Testis (tissue), 3 donors: Measurements from ENCODE around the gene SYK. TPM values are rescaled to one million over a fixed set of nuclear protein-coding genes. Genes with fewer than 3 reads are reported as not detected.

ENCODE experiments used
- DNase-seq: peaks from one replicate; pipeline ENCODE4 v3.0.0-alpha.2; 2019
- H3K27ac ChIP-seq, 2 donors: fragments of 200-600 bp; sonication (generic); one replicate each; pipeline ENCODE4 v1.5.1; 2019
- H3K27me3 ChIP-seq: fragments of 200-600 bp; sonication (generic); one replicate; pipeline ENCODE4 v1.5.1; 2019
- H3K36me3 ChIP-seq: fragments of 200-600 bp; sonication (generic); one replicate; pipeline ENCODE4 v1.5.1; 2017; ENCODE audit warnings: low read depth; ENCODE audit errors: missing control alignments
- H3K4me1 ChIP-seq: fragments of 200-600 bp; sonication (generic); one replicate; pipeline ENCODE4 v1.5.1; 2019
- H3K4me3 ChIP-seq, 2 donors: fragments of 200-600 bp; sonication (generic); one replicate each; pipeline ENCODE4 v1.5.1; 2017 to 2019
- H3K9me3 ChIP-seq: fragments of 200-600 bp; sonication (generic); one replicate; pipeline ENCODE4 v1.5.1; 2017
- POLR2A ChIP-seq: fragments of 450-650 bp; IDR thresholded peaks from one replicate; pipeline ENCODE4 v1.6.1; 2017; ENCODE audit warnings: antibody characterized with exemption, mild to moderate bottlenecking, moderate library complexity
- WGBS, 2 donors: methylation state at CpG; one replicate each; pipeline ENCODE4 v1.1.5; 2018; 5-methylcytosine and 5-hydroxymethylcytosine counted together
- intact Hi-C: fragments of 100-400 bp; cut with DNase I; formaldehyde crosslinking; loops from one replicate; pipeline ENCODE4 v1.15.1; 2023; ENCODE audit warnings: low total_unique reads
- polyA plus RNA-seq: library from polyadenylated mRNA; stranded (reverse); fragments of 350-450 nt; fragmentation: Illumina TruSeq; extraction: RNeasy Lipid Tissue Mini Kit (QIAGEN cat#74804); gene quantifications from one replicate; pipeline ENCODE4 v1.2.3, GENCODE V29; 2014; ENCODE audit warnings: low read depth, low replicate concordance; ENCODE audit not compliant: insufficient read depth
- total RNA-seq, 2 donors: library from RNA; depleted of rRNA; stranded (reverse); fragments of >200 nt; gene quantifications; one replicate each; pipeline ENCODE4 v1.2.3, GENCODE V29; 2016
- TF ChIP-seq, protein P1 (sequence below), 3 experiments: fragments of 450-650 bp in 2 of 3; fragments of 200-600 bp in 1 of 3; sonication (generic) in 1 of 3; IDR thresholded peaks; one replicate each; pipeline ENCODE4 v1.5.1; 2016 to 2019; ENCODE audit warnings: antibody characterized with exemption in 3 of 3, mild to moderate bottlenecking in 2 of 3, moderate library complexity in 1 of 3

Gene SYK
- total and polyA plus RNA-seq, 3 donors from 2014 or later, result 22.0 to 51.1 (median 30.8) TPM

DNA sequence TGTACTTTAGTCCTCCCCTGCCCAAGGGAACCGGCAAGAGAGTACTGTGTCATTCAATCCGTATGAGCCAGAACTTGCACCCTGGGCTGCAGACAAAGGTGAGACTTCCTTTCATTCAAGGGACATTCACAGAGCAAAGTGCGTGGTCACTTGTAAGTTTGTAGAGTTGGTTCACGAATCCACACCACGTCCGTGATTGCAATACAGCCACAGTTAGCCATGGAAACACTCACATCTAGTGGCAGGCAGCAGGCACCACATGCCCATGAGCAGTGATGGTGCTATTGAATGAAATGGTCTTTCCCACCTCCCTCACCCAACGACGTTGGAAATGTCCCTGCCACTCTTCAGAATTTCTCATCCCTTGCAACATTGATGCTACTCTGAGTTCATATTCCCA lies 72.6 kb downstream of the SYK start:
- intact Hi-C loops, result no loop called here
- no peaks in the 10 kb centered on the region for H3K27me3 ChIP-seq
- no peak for DNase-seq
- H3K27ac ChIP-seq, result no peak overlapping the region
- WGBS, 2 donors, result 77 to 87% methylated on average over 8 of the region's 8 CpGs
- TF ChIP-seq POLR2A, result no peak
- TF ChIP-seq, protein P1, sequence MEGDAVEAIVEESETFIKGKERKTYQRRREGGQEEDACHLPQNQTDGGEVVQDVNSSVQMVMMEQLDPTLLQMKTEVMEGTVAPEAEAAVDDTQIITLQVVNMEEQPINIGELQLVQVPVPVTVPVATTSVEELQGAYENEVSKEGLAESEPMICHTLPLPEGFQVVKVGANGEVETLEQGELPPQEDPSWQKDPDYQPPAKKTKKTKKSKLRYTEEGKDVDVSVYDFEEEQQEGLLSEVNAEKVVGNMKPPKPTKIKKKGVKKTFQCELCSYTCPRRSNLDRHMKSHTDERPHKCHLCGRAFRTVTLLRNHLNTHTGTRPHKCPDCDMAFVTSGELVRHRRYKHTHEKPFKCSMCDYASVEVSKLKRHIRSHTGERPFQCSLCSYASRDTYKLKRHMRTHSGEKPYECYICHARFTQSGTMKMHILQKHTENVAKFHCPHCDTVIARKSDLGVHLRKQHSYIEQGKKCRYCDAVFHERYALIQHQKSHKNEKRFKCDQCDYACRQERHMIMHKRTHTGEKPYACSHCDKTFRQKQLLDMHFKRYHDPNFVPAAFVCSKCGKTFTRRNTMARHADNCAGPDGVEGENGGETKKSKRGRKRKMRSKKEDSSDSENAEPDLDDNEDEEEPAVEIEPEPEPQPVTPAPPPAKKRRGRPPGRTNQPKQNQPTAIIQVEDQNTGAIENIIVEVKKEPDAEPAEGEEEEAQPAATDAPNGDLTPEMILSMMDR (IDR thresholded peaks at IDR 0.05), result no peak
- H3K9me3 ChIP-seq, result no peaks in the 10 kb centered on the region
- no peaks in the 10 kb centered on the region for H3K4me1 ChIP-seq
- no peaks in the 10 kb centered on the region for H3K36me3 ChIP-seq
- no peak overlapping the region for H3K4me3 ChIP-seq

DNA sequence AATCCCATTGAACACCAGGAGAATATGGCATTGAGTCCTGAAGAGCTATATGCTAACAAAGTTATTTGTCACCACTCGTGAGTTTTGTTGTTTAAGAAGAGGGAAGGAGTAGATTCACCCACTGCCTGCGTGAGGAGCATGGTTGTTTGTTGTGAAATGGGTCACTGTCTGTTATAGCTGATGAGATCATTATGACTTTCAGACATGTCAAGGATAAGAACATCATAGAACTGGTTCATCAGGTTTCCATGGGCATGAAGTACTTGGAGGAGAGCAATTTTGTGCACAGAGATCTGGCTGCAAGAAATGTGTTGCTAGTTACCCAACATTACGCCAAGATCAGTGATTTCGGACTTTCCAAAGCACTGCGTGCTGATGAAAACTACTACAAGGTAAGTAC lies 76.9 kb downstream of the SYK start:
- DNase-seq, result no peak
- Histone ChIP-seq H3K36me3 (no peaks in the 10 kb centered on the region), H3K27me3 (no peaks in the 10 kb centered on the region), H3K27ac (no peak overlapping the region), H3K9me3 (no peaks in the 10 kb centered on the region), H3K4me3 (no peak overlapping the region), H3K4me1 (no peaks in the 10 kb centered on the region)
- intact Hi-C loops, result no loop called here
- TF ChIP-seq, protein P1 (IDR thresholded peaks at IDR 0.05), result no peak
- WGBS, 2 donors, result 76 to 91% methylated on average over 5 of the region's 5 CpGs

DNA sequence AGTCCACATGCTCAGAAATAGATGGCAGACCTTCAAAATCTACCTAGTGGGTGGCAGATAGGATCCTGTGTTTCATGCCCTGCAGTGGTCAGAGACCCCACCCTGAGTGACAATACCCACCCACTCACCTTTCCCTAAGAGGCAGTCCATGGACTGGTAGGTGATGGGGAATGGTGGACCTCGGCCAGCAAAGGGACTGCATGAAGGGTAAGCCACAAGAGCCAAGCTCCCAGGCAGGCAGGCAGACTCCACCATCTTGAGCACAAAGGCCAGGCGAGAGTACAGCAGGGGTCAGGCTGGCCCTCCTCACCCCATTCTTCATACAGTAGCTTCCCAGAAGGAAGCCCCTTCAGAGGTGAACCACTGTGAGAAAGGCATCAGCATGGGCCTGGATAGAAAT lies 78.4 kb downstream of the SYK start:
- Histone ChIP-seq H3K4me1 (no peaks in the 10 kb centered on the region), H3K27ac (no peak overlapping the region), H3K4me3 (no peak overlapping the region), H3K9me3 (no peaks in the 10 kb centered on the region), H3K27me3 (no peaks in the 10 kb centered on the region), H3K36me3 (no peaks in the 10 kb centered on the region)
- DNase-seq, result no peak
- intact Hi-C loops, result no loop called here
- TF ChIP-seq, protein P1 (IDR thresholded peaks at IDR 0.05), result no peak
- no peak for TF ChIP-seq POLR2A
- WGBS, 2 donors, result 81 to 90% methylated on average over 2 of the region's 2 CpGs

DNA sequence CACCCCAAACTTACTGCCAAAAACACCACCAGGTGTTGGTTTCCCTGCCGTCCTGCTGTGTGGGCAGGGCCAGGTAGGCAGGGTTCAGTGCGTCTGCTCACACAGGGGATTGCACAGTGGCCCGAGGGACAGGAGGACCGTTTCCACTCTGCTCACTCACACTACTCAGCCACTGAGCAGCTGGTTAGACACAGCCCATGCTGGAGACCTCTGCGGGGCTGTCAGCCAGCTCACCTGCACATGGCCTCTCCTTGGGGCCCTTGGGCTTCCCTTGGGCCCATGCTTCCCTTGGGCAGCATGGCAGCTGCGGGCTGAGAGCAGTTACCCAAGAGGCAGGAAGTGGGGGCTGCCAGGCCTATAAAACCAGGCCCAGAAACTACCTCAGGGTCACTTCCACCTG lies 79.0 kb downstream of the SYK start:
- intact Hi-C loops, result no loop called here
- DNase-seq, result no peak
- 83 to 88% methylated on average over 5 to 6 of the region's 6 CpGs for WGBS, 2 donors
- Histone ChIP-seq H3K27ac (no peak overlapping the region), H3K4me1 (no peaks in the 10 kb centered on the region), H3K27me3 (no peaks in the 10 kb centered on the region), H3K4me3 (no peak overlapping the region), H3K36me3 (no peaks in the 10 kb centered on the region), H3K9me3 (no peaks in the 10 kb centered on the region)
- TF ChIP-seq, protein P1 (IDR thresholded peaks at IDR 0.05), result no peak
- no peak for TF ChIP-seq POLR2A

DNA sequence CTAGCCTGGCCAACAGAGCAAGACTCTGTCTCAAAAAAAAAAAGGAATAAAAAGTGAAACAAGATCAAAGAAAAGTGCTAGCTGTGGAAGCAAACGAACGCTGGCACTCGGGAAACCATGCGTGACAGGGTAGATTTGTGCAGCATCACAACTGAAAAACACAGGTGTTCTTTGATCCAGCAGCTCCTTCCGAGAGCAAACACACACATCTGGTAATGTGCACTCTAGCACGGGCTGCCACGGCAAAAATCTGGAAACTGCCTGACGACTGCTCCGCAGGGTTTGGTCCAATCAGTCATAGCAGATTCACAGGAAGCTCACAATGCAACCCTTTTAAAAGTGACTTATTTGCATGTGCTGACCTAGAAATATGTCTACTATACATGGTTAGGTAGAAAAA lies 80.0 kb downstream of the SYK start:
- Histone ChIP-seq H3K36me3 (no peaks in the 10 kb centered on the region), H3K4me1 (no peaks in the 10 kb centered on the region), H3K27me3 (no peaks in the 10 kb centered on the region), H3K27ac (no peak overlapping the region), H3K9me3 (no peaks in the 10 kb centered on the region), H3K4me3 (no peak overlapping the region)
- WGBS, 2 donors, result 86 to 95% methylated on average over 9 of the region's 9 CpGs
- no peak for DNase-seq
- TF ChIP-seq, protein P1 (IDR thresholded peaks at IDR 0.05), result no peak
- no peak for TF ChIP-seq POLR2A
- intact Hi-C loops, result no loop called here
